BLaER1 (cell line): ENCODE measurements around the gene SPOCK1.

Experiments used
- H3K27ac ChIP-seq: shearing (Covaris generic); formaldehyde crosslinking; 2 replicates; pipeline ENCODE4 v1.8.1; 2022
- H3K27me3 ChIP-seq: shearing (Covaris generic); formaldehyde crosslinking; 2 replicates; pipeline ENCODE4 v1.8.1; 2022
- H3K36me3 ChIP-seq: shearing (Covaris generic); formaldehyde crosslinking; 2 replicates; pipeline ENCODE4 v1.8.1; 2022
- H3K4me1 ChIP-seq: shearing (Covaris generic); formaldehyde crosslinking; 2 replicates; pipeline ENCODE4 v1.8.1; 2022
- H3K4me2 ChIP-seq: shearing (Covaris generic); formaldehyde crosslinking; 2 replicates; pipeline ENCODE4 v1.8.1; 2022
- H3K4me3 ChIP-seq: shearing (Covaris generic); formaldehyde crosslinking; 2 replicates; pipeline ENCODE4 v1.8.1; 2022
- H3K9ac ChIP-seq: shearing (Covaris generic); formaldehyde crosslinking; 2 replicates; pipeline ENCODE4 v1.8.1; 2022
- H3K9me3 ChIP-seq: shearing (Covaris generic); formaldehyde crosslinking; 2 replicates; pipeline ENCODE4 v1.8.1; 2022
- H4K20me1 ChIP-seq: shearing (Covaris generic); formaldehyde crosslinking; 2 replicates; pipeline ENCODE4 v1.8.1; 2022
- Cebpa-rat ChIP-seq: shearing (Covaris generic); IDR thresholded peaks from 2 replicates; pipeline ENCODE4 v1.8.1; 2022

The SPOCK1 gene

GRCh38 chr5:137328463-137328862 is 170.7 kb downstream of the SPOCK1 start:
- no peaks in the 10 kb centered on the region for H3K9me3 ChIP-seq
- no peak overlapping the region for H3K4me2 ChIP-seq
- H3K9ac ChIP-seq = no peak overlapping the region
- no peaks in the 10 kb centered on the region for H3K4me1 ChIP-seq
- no peaks in the 10 kb centered on the region for H3K36me3 ChIP-seq
- H3K4me3 ChIP-seq = no peak overlapping the region
- H3K27ac ChIP-seq = no peak overlapping the region
- no peak for TF ChIP-seq Cebpa-rat
- no peaks in the 10 kb centered on the region for H3K27me3 ChIP-seq
- no peaks in the 10 kb centered on the region for H4K20me1 ChIP-seq

GRCh38 chr5:137325721-137326120 is 173.4 kb downstream of the SPOCK1 start:
- no peaks in the 10 kb centered on the region for H3K36me3 ChIP-seq

GRCh38 chr5:137320056-137321045 is 178.8 kb downstream of the SPOCK1 start:
- Histone ChIP-seq H3K4me1 (no peaks in the 10 kb centered on the region), H4K20me1 (no peaks in the 10 kb centered on the region), H3K27me3 (no peaks in the 10 kb centered on the region), H3K27ac (no peak overlapping the region), H3K4me3 (no peak overlapping the region), H3K9ac (no peak overlapping the region), H3K4me2 (no peak overlapping the region), H3K9me3 (0 out of 2 replicates have a peak, but pooled peaks cover 5% of the 10 kb centered on the region), H3K36me3 (no peaks in the 10 kb centered on the region)
- no peak for TF ChIP-seq Cebpa-rat

More at GRCh38 chr5:137325721-137326120, 173.4 kb downstream of the SPOCK1 start:
- H3K9ac ChIP-seq = no peak overlapping the region
- no peak for TF ChIP-seq Cebpa-rat
- no peak overlapping the region for H3K4me3 ChIP-seq
- no peak overlapping the region for H3K4me2 ChIP-seq
- H3K27me3 ChIP-seq = no peaks in the 10 kb centered on the region
- H4K20me1 ChIP-seq = no peaks in the 10 kb centered on the region
- no peaks in the 10 kb centered on the region for H3K4me1 ChIP-seq
- 0 out of 2 replicates have a peak, but pooled peaks cover 5% of the 10 kb centered on the region for H3K9me3 ChIP-seq
- no peak overlapping the region for H3K27ac ChIP-seq

- Histone ChIP-seq H3K4me2 (no peak overlapping the region), H3K4me1 (no peaks in the 10 kb centered on the region)
- TF ChIP-seq Cebpa-rat = no peak
Measured at GRCh38 chr5:137318027-137318426, 181.1 kb downstream of the SPOCK1 start.

GRCh38 chr5:137316346-137316736 is 182.8 kb downstream of the SPOCK1 start:
- no peaks in the 10 kb centered on the region for H3K4me1 ChIP-seq
- no peak for TF ChIP-seq Cebpa-rat
- no peak overlapping the region for H3K27ac ChIP-seq

More at GRCh38 chr5:137318027-137318426, 181.1 kb downstream of the SPOCK1 start:
- Histone ChIP-seq H3K9me3 (0 out of 2 replicates have a peak, but pooled peaks cover 5% of the 10 kb centered on the region), H4K20me1 (no peaks in the 10 kb centered on the region), H3K27me3 (no peaks in the 10 kb centered on the region), H3K4me3 (no peak overlapping the region), H3K36me3 (no peaks in the 10 kb centered on the region), H3K9ac (no peak overlapping the region), H3K27ac (no peak overlapping the region)

GRCh38 chr5:137315534-137316345 is 183.4 kb downstream of the SPOCK1 start:
- no peak for TF ChIP-seq Cebpa-rat
- no peaks in the 10 kb centered on the region for H3K36me3 ChIP-seq
- no peak overlapping the region for H3K4me3 ChIP-seq
- no peaks in the 10 kb centered on the region for H4K20me1 ChIP-seq
- no peak overlapping the region for H3K4me2 ChIP-seq
- no peak overlapping the region for H3K27ac ChIP-seq
- no peaks in the 10 kb centered on the region for H3K4me1 ChIP-seq
- no peak overlapping the region for H3K9ac ChIP-seq
- no peaks in the 10 kb centered on the region for H3K27me3 ChIP-seq
- no peaks in the 10 kb centered on the region for H3K9me3 ChIP-seq

More at GRCh38 chr5:137316346-137316736, 182.8 kb downstream of the SPOCK1 start:
- H3K4me2 ChIP-seq = no peak overlapping the region
- no peaks in the 10 kb centered on the region for H3K36me3 ChIP-seq
- no peaks in the 10 kb centered on the region for H3K27me3 ChIP-seq
- no peak overlapping the region for H3K9ac ChIP-seq
- H3K4me3 ChIP-seq = no peak overlapping the region
- H4K20me1 ChIP-seq = no peaks in the 10 kb centered on the region
- H3K9me3 ChIP-seq = no peaks in the 10 kb centered on the region

GRCh38 chr5:137315109-137315508 is 184.0 kb downstream of the SPOCK1 start:
- Histone ChIP-seq H3K9me3 (no peaks in the 10 kb centered on the region), H3K27ac (no peak overlapping the region), H3K27me3 (no peaks in the 10 kb centered on the region), H4K20me1 (no peaks in the 10 kb centered on the region), H3K36me3 (no peaks in the 10 kb centered on the region), H3K9ac (no peak overlapping the region), H3K4me3 (no peak overlapping the region), H3K4me1 (no peaks in the 10 kb centered on the region), H3K4me2 (no peak overlapping the region)
- no peak for TF ChIP-seq Cebpa-rat

- no peak for TF ChIP-seq Cebpa-rat
- Histone ChIP-seq H3K36me3 (no peaks in the 10 kb centered on the region), H4K20me1 (no peaks in the 10 kb centered on the region), H3K4me1 (no peaks in the 10 kb centered on the region), H3K27ac (no peak overlapping the region), H3K4me3 (no peak overlapping the region), H3K9ac (no peak overlapping the region), H3K4me2 (no peak overlapping the region), H3K9me3 (no peaks in the 10 kb centered on the region), H3K27me3 (no peaks in the 10 kb centered on the region)
Measured at GRCh38 chr5:137313526-137314175, 185.5 kb downstream of the SPOCK1 start.

- Histone ChIP-seq H3K4me2 (no peak overlapping the region), H3K4me1 (no peaks in the 10 kb centered on the region), H3K9me3 (no peaks in the 10 kb centered on the region), H3K9ac (no peak overlapping the region), H3K27me3 (no peaks in the 10 kb centered on the region), H3K27ac (no peak overlapping the region), H3K4me3 (no peak overlapping the region), H3K36me3 (no peaks in the 10 kb centered on the region), H4K20me1 (no peaks in the 10 kb centered on the region)
- TF ChIP-seq Cebpa-rat = no peak
Measured at GRCh38 chr5:137312011-137312410, 187.1 kb downstream of the SPOCK1 start.
